B cell (primary cell): ENCODE data around the gene CD1D.

Experiments used
- EZH2 ChIP-seq: IDR thresholded peaks from 2 replicates; pipeline ENCODE4 v1.6.1; 2012; ENCODE audit warnings: borderline replicate concordance, low read depth, mild to moderate bottlenecking, moderate library complexity, low read length; ENCODE audit not compliant: insufficient read depth, poor library complexity, severe bottlenecking
- TF ChIP-seq, protein P1 (sequence below): fragments of 200-600 bp; IDR thresholded peaks from one replicate; pipeline ENCODE4 v1.8.0; 2022; ENCODE audit warnings: antibody characterized with exemption, mild to moderate bottlenecking

DNA sequence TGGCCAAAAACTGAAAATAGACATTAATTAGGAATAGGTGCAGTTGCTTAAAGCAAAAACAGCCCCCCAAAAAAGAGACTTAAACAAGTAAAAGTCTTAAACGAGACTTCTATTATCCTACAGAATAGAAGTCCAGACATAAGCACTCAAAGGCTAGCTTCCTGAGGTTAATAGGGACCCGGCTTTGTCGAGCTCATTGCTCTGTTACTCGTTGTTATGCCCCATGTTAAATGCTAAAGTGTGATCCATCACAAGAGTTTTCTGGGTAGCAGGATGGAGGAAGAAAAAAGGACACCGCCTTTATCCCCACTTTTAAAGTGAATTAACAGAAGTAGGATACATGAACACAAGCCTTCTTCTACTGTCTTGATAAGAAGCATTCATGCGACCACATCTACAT, 10.6 kb downstream of the CD1D start:
- TF ChIP-seq, protein P1, sequence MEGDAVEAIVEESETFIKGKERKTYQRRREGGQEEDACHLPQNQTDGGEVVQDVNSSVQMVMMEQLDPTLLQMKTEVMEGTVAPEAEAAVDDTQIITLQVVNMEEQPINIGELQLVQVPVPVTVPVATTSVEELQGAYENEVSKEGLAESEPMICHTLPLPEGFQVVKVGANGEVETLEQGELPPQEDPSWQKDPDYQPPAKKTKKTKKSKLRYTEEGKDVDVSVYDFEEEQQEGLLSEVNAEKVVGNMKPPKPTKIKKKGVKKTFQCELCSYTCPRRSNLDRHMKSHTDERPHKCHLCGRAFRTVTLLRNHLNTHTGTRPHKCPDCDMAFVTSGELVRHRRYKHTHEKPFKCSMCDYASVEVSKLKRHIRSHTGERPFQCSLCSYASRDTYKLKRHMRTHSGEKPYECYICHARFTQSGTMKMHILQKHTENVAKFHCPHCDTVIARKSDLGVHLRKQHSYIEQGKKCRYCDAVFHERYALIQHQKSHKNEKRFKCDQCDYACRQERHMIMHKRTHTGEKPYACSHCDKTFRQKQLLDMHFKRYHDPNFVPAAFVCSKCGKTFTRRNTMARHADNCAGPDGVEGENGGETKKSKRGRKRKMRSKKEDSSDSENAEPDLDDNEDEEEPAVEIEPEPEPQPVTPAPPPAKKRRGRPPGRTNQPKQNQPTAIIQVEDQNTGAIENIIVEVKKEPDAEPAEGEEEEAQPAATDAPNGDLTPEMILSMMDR: no peak
- no peak for TF ChIP-seq EZH2
